Measurements from ENCODE around the gene TBK1.

DNA sequence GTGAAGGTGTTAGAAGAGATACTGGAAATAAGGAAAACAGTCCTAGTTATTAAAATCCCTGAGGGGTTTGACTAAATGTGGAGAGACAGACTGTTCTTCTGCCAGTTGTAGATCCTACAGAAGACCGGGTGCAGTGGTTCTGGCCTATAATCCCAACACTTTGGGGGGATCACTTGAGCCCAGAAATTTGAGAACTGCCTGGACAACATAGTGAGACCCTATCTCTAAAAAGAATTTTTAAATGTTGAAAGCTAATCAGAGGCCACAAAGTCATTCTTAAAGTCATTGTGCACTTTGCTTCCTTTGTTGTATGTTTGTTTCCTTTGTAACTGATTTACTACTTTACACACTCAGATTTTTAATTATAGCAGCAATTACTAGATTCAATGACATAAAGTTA lies 97.2 kb downstream of the TBK1 start:
- no peak for TF ChIP-seq CTCF (conservative IDR thresholded peaks at IDR 0.05; ENCODE audit: low read depth, low read length)
- no peak for TF ChIP-seq EZH2 (IDR thresholded peaks at IDR 0.05; ENCODE audit: borderline replicate concordance, low read depth, low read length, poor library complexity, severe bottlenecking)
